GM10847 (cell line): ENCODE results near the gene TASP1.

Source experiments
- POLR2A ChIP-seq: IDR thresholded peaks from 2 replicates; pipeline ENCODE4 v1.6.1; 2011; ENCODE audit not compliant: insufficient read length; ENCODE audit errors: extremely low read depth

TASP1 gene

GRCh38 chr20:13587370-13587769, 51.4 kb downstream of the TASP1 start:
- TF ChIP-seq POLR2A, result no peak

DNA sequence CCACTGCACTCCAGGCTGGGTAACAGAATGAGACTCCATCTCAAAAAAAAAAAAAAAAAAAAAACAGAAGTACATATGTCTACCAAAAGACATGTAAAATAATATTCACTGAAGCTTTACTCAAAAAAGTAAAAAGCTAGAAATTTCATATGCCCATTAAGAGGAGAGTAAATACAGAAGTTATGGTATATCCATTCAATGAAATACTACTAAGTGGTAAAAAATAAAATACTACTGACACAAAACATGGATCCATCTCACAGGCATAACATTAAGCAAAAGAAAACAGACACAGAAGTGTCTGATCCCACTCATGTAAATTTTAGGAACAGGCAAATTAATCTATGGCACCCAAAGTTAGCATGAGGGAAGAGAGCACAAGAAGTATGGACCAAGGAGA, 52.6 kb downstream of the TASP1 start:
- no peak for TF ChIP-seq POLR2A

GRCh38 chr20:13581451-13581850, 57.3 kb downstream of the TASP1 start:
- no peak for TF ChIP-seq POLR2A

GRCh38 chr20:13580707-13581106, 58.0 kb downstream of the TASP1 start:
- no peak for TF ChIP-seq POLR2A

DNA sequence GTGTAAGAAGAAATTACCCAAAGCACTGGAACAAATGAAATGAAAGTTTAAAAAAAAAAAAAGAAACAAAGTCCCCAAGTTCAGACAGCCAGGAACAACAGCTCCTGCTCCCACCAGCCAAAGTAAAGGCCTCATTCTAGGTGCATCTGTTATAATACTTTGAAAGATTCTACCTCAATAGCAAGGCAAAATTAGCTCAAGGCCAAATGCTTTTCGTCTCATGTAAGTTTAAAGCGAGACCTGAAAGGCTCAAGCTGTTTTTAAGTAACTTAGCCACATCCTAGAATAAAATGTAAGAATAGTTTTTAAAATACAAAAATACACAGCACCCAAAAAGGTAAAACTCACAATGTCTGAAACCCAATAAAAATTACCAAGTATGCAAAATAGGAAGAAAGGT, 64.7 kb downstream of the TASP1 start:
- no peak for TF ChIP-seq POLR2A

DNA sequence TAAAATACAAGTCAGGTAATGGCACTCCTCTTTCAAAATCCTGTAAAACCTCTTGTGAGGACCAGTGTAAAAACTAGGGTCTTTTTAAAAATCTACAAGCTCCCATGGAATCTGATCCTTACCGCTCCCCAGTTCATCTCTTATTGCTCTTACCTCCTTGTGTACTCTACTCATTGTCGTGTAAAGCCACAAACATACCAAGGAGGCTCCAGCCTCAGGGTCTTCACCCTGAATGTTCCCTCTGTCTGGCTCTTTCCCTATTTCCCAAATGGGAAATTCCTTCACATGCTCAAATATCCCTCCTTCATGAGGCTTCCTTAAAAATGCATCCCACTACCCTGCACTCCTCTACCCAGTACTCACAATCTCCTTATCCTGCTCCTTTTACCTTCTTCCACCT, 67.1 kb downstream of the TASP1 start:
- no peak for TF ChIP-seq POLR2A

DNA sequence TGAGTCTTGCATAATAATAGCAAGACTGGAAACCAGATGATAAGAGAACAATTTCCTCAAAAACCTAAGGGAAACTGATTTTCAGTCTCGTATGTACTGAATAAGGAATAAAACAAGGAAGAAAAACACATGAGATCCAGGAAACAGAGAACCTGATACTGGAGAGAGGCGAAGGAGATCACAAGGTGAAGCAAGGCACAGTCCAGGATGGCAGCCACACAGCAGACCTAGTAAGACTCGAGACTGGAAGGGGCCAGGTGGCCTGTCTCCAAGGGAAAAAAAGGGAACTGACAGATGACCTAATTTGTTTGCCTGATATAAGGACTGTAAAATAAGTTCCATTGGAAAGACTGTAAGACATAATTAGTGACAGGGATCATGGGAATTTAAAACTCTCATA, 71.1 kb downstream of the TASP1 start:
- no peak for TF ChIP-seq POLR2A

DNA sequence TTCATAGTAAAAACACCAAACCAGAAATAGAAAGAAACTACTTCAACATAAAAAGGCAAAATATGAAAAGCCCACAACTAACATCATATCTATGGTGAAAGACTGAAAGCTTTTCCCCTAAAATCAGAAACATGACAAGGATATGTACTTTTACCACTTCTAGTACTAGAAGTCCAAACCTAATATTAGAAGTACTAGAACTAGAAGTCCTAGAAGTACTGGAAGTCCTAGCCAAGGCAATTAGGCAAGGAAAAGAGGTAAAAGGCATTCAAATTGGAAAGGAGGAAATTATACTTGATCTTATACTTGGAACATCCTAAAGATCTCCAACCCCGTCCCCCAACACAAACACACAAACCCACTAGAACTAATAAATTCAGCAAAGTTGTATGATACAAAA, 74.9 kb downstream of the TASP1 start:
- TF ChIP-seq POLR2A, result no peak

GRCh38 chr20:13554706-13555105, 84.0 kb downstream of the TASP1 start:
- TF ChIP-seq POLR2A, result no peak

DNA sequence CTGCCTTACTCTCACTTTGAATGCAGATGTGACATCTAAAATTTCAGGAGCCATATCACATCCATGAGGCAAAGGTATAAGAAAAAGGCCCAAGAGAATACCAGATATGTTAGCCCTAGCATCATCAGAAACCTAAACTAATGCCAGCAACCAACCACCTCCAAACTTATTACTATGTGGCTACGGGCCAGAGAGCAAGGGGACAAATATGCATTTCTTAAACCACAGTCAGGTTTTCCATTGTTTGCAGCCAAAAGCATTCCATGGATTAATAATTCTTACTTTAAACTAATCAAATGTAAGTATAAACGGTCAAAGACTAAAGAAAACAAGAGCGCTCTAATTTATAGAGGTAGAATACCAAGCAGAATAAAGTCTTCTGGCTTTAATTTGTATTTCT, 84.7 kb downstream of the TASP1 start:
- TF ChIP-seq POLR2A, result no peak

DNA sequence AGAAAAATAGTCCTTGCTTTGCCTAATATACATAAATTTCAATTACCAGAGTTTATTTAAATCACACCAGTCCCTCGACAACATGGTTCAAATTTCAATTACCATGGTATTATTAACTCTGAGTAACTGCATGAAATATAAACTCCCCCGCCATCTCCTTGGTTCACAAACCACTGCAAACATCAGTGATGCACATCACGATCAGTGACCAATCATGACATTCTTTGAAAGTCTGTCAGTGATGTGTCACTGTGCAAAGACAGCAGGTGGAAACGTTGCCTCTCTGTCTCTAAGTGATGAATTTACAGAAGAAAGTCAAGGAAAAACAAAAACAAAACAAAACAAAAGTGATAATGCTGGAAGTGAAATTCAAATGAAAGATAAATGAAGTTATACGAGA, 86.7 kb downstream of the TASP1 start:
- no peak for TF ChIP-seq POLR2A

GRCh38 chr20:13549451-13549850, 89.3 kb downstream of the TASP1 start:
- TF ChIP-seq POLR2A, result no peak

GRCh38 chr20:13546497-13547131, 92.1 kb downstream of the TASP1 start:
- TF ChIP-seq POLR2A, result no peak

- TF ChIP-seq POLR2A, result no peak
Measured at GRCh38 chr20:13545790-13546189, 92.9 kb downstream of the TASP1 start.

DNA sequence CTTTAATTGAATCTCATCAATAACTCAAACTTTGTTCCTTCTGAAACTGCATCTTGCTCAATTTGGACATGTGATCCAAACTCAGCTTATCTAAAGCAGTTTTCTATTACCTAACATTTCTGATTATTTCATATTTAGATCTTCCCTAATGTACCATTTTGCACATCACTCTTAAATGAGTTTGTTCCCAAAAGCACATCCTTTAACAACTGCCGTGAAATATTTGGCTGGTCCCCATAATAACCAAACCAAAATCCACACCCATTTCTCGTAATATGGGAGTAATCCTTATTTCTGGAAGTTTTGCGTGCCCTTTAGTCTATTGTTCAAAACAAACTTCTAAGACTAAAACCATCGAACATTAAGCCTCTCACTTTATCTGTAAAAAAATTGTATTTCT, 94.9 kb downstream of the TASP1 start:
- no peak for TF ChIP-seq POLR2A

DNA sequence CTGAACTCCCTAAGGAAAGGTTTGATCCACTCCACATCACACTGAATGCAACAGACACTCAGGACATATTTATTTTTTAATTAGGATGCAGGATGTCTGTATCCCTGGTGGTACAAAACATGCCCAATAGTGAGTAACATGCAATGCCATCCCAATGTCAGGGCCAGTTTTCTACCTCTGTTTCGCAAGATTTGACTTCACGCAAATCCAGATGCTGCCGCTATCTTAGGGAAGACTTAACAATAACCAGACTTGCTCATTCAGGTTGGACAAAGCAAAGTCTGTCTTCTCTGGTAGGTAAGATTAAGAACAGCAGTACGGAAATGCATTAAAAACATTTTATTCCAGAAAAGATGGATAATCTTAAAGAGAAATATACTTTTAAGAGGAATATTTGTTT, 103.1 kb downstream of the TASP1 start:
- TF ChIP-seq POLR2A, result no peak

DNA sequence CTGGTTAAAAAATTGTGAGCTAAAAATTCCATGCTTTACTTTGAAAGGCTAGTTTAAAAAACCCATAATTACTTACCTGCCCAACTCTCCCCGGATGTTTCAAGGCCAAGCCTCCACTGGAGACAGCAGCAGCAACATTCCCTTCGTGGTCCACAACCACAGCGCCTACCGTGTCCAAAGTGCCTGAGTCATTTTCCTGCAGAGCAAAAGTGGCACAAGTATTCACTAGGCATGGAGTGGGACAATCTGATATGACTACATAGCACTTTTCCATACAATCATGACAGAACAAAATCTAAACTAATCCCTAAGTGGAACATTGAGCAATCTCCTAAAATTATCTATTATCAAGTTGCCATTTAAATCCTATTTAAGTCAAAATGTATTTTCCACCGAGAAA, 104.8 kb downstream of the TASP1 start:
- TF ChIP-seq POLR2A, result no peak

DNA sequence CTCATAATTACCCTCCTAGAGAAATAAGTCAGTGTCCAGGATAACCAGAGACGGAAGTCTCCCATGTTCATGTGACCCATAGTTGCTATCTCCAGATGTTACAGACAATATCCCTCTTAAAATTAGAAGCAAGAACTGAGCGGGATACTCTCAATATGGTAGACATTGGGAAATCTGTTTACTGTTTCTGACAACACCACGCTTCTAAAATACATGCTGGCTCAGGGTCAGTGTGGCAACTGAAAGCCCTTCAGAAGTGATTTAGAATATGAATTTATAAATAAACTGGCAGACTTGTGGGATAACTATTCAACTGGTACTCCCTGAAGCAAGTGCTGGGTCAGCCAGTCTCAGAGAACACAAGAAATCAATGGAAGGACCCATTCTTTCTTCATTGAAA, 108.6 kb downstream of the TASP1 start:
- no peak for TF ChIP-seq POLR2A
